Activated naive CD8-positive, alpha-beta T cell treated with anti-CD3 and anti-CD28 coated beads, Interleukin-2, amount 50 U/mL, for 24 hours (primary cell): ENCODE data around the gene MYO1E.

ENCODE experiments used
- ATAC-seq: fragments of 150-1000 bp; cut with Tn5 transposase; one replicate; pipeline ENCODE4 v1.10.0; 2021
- DNase-seq: peaks from one replicate; pipeline ENCODE4 v3.0.0; 2021
- H3K27ac Mint-ChIP-seq: one replicate; pipeline ENCODE4 v1.8.0; 2021; ENCODE audit warnings: mild to moderate bottlenecking, mixed read lengths
- H3K27me3 Mint-ChIP-seq: one replicate; pipeline ENCODE4 v1.8.0; 2021; ENCODE audit warnings: mixed read lengths
- H3K36me3 Mint-ChIP-seq: one replicate; pipeline ENCODE4 v1.8.0; 2021; ENCODE audit warnings: low read depth, mixed read lengths
- H3K4me1 Mint-ChIP-seq: one replicate; pipeline ENCODE4 v1.8.0; 2021; ENCODE audit warnings: mixed read lengths
- H3K4me3 Mint-ChIP-seq: one replicate; pipeline ENCODE4 v1.8.0; 2021; ENCODE audit warnings: mild to moderate bottlenecking, moderate library complexity, mixed read lengths
- H3K9me3 Mint-ChIP-seq: one replicate; pipeline ENCODE4 v1.8.0; 2021; ENCODE audit warnings: mixed read lengths

The MYO1E gene

GRCh38 chr15:59329091-59329490 is 43.6 kb downstream of the MYO1E start:
- Mint-ChIP-seq H3K27me3 (no peaks in the 10 kb centered on the region), H3K4me3 (no peak overlapping the region), H3K9me3 (no peaks in the 10 kb centered on the region), H3K27ac (no peak overlapping the region), H3K4me1 (peaks cover 16% of the 10 kb centered on the region), H3K36me3 (no peaks in the 10 kb centered on the region)
- DNase-seq (no peak), ATAC-seq (no peak)

GRCh38 chr15:59327942-59328341 is 44.7 kb downstream of the MYO1E start:
- Mint-ChIP-seq H3K4me3 (no peak overlapping the region), H3K9me3 (no peaks in the 10 kb centered on the region), H3K27ac (no peak overlapping the region), H3K4me1 (peaks cover 13% of the 10 kb centered on the region), H3K27me3 (no peaks in the 10 kb centered on the region), H3K36me3 (no peaks in the 10 kb centered on the region)
- peak; percentile 65 for ATAC-seq
- DNase-seq: peak; percentile 18

GRCh38 chr15:59326856-59327255 is 45.8 kb downstream of the MYO1E start:
- no peak overlapping the region for H3K27ac Mint-ChIP-seq
- H3K9me3 Mint-ChIP-seq: no peaks in the 10 kb centered on the region
- ATAC-seq: no peak
- H3K36me3 Mint-ChIP-seq: no peaks in the 10 kb centered on the region
- peaks cover 18% of the 10 kb centered on the region for H3K4me1 Mint-ChIP-seq
- DNase-seq: no peak
- H3K27me3 Mint-ChIP-seq: no peaks in the 10 kb centered on the region
- no peak overlapping the region for H3K4me3 Mint-ChIP-seq

- peaks cover 2% of the 10 kb centered on the region for H3K36me3 Mint-ChIP-seq
- no peak for ATAC-seq
- peaks cover 12% of the 10 kb centered on the region for H3K4me1 Mint-ChIP-seq
- peak overlapping the region; percentile 35 for H3K27ac Mint-ChIP-seq
- peaks cover 11% of the 10 kb centered on the region for H3K9me3 Mint-ChIP-seq
- H3K4me3 Mint-ChIP-seq: no peak overlapping the region
- no peak for DNase-seq
- H3K27me3 Mint-ChIP-seq: no peaks in the 10 kb centered on the region
Observed at GRCh38 chr15:59322056-59322759, 50.5 kb downstream of the MYO1E start.

- ATAC-seq (no peak), DNase-seq (no peak)
- peaks cover 10% of the 10 kb centered on the region for H3K4me1 Mint-ChIP-seq
- H3K36me3 Mint-ChIP-seq: peaks cover 2% of the 10 kb centered on the region
- H3K27ac Mint-ChIP-seq: no peak overlapping the region
- no peak overlapping the region for H3K4me3 Mint-ChIP-seq
- H3K9me3 Mint-ChIP-seq: peaks cover 11% of the 10 kb centered on the region
- H3K27me3 Mint-ChIP-seq: no peaks in the 10 kb centered on the region
Observed at GRCh38 chr15:59321000-59321689, 51.5 kb downstream of the MYO1E start.

- Mint-ChIP-seq H3K27me3 (no peaks in the 10 kb centered on the region), H3K9me3 (peaks cover 11% of the 10 kb centered on the region), H3K36me3 (peaks cover 2% of the 10 kb centered on the region), H3K4me3 (no peak overlapping the region), H3K4me1 (peaks cover 14% of the 10 kb centered on the region), H3K27ac (no peak overlapping the region)
- ATAC-seq (no peak), DNase-seq (no peak)
Observed at GRCh38 chr15:59317211-59317610, 55.5 kb downstream of the MYO1E start.

- ATAC-seq (no peak), DNase-seq (no peak)
- peaks cover 2% of the 10 kb centered on the region for H3K36me3 Mint-ChIP-seq
Observed at GRCh38 chr15:59315914-59316451, 56.7 kb downstream of the MYO1E start.

GRCh38 chr15:59313641-59314332 is 58.9 kb downstream of the MYO1E start:
- ATAC-seq (peak; percentile 28), DNase-seq (no peak)
- Mint-ChIP-seq H3K4me3 (no peak overlapping the region), H3K27me3 (no peaks in the 10 kb centered on the region), H3K36me3 (no peaks in the 10 kb centered on the region), H3K9me3 (no peaks in the 10 kb centered on the region), H3K4me1 (peaks cover 8% of the 10 kb centered on the region), H3K27ac (no peak overlapping the region)

More at GRCh38 chr15:59315914-59316451, 56.7 kb downstream of the MYO1E start:
- Mint-ChIP-seq H3K4me3 (no peak overlapping the region), H3K4me1 (peaks cover 8% of the 10 kb centered on the region), H3K9me3 (peaks cover 6% of the 10 kb centered on the region), H3K27ac (no peak overlapping the region), H3K27me3 (no peaks in the 10 kb centered on the region)

GRCh38 chr15:59312205-59312604 is 60.5 kb downstream of the MYO1E start:
- no peak for DNase-seq
- Mint-ChIP-seq H3K9me3 (no peaks in the 10 kb centered on the region), H3K27ac (no peak overlapping the region), H3K4me1 (peaks cover 8% of the 10 kb centered on the region), H3K36me3 (no peaks in the 10 kb centered on the region), H3K4me3 (no peak overlapping the region), H3K27me3 (no peaks in the 10 kb centered on the region)
- ATAC-seq: no peak

GRCh38 chr15:59311195-59311594 is 61.5 kb downstream of the MYO1E start:
- H3K4me3 Mint-ChIP-seq: no peak overlapping the region
- H3K27ac Mint-ChIP-seq: no peak overlapping the region
- DNase-seq (no peak), ATAC-seq (no peak)
- H3K36me3 Mint-ChIP-seq: no peaks in the 10 kb centered on the region
- peaks cover 8% of the 10 kb centered on the region for H3K4me1 Mint-ChIP-seq
- H3K27me3 Mint-ChIP-seq: no peaks in the 10 kb centered on the region
- no peaks in the 10 kb centered on the region for H3K9me3 Mint-ChIP-seq

GRCh38 chr15:59309405-59309804 is 63.3 kb downstream of the MYO1E start:
- no peak for ATAC-seq

GRCh38 chr15:59307165-59307537 is 65.5 kb downstream of the MYO1E start:
- H3K27me3 Mint-ChIP-seq: no peaks in the 10 kb centered on the region
- DNase-seq (no peak), ATAC-seq (no peak)
- no peak overlapping the region for H3K27ac Mint-ChIP-seq
- peaks cover 31% of the 10 kb centered on the region for H3K4me1 Mint-ChIP-seq
- H3K4me3 Mint-ChIP-seq: no peak overlapping the region
- no peaks in the 10 kb centered on the region for H3K9me3 Mint-ChIP-seq
- H3K36me3 Mint-ChIP-seq: no peaks in the 10 kb centered on the region

More at GRCh38 chr15:59309405-59309804, 63.3 kb downstream of the MYO1E start:
- DNase-seq: no peak
- H3K4me3 Mint-ChIP-seq: no peak overlapping the region
- peaks cover 19% of the 10 kb centered on the region for H3K4me1 Mint-ChIP-seq
- H3K9me3 Mint-ChIP-seq: no peaks in the 10 kb centered on the region
- H3K27ac Mint-ChIP-seq: no peak overlapping the region
- H3K27me3 Mint-ChIP-seq: no peaks in the 10 kb centered on the region
- no peaks in the 10 kb centered on the region for H3K36me3 Mint-ChIP-seq

GRCh38 chr15:59306520-59307164 is 66.0 kb downstream of the MYO1E start:
- H3K9me3 Mint-ChIP-seq: no peaks in the 10 kb centered on the region
- no peak overlapping the region for H3K4me3 Mint-ChIP-seq
- ATAC-seq (no peak), DNase-seq (no peak)
- no peaks in the 10 kb centered on the region for H3K36me3 Mint-ChIP-seq
- H3K27me3 Mint-ChIP-seq: no peaks in the 10 kb centered on the region
- H3K27ac Mint-ChIP-seq: no peak overlapping the region
- H3K4me1 Mint-ChIP-seq: peaks cover 35% of the 10 kb centered on the region

- no peaks in the 10 kb centered on the region for H3K27me3 Mint-ChIP-seq
Observed at GRCh38 chr15:59304807-59305206, 67.9 kb downstream of the MYO1E start.

More at GRCh38 chr15:59304807-59305206, 67.9 kb downstream of the MYO1E start:
- Mint-ChIP-seq H3K27ac (no peak overlapping the region), H3K4me1 (peaks cover 53% of the 10 kb centered on the region), H3K4me3 (no peak overlapping the region), H3K9me3 (no peaks in the 10 kb centered on the region), H3K36me3 (no peaks in the 10 kb centered on the region)
- ATAC-seq (no peak), DNase-seq (no peak)
